ENCODE measurements around the gene CEP135. TPM values are rescaled to one million over a fixed set of nuclear protein-coding genes. Genes with fewer than 3 reads are reported as not detected.

CEP135 gene
- polyA plus RNA-seq, 1 of the 3 experiments (the other 2 are of a cell fraction), result 1.6 TPM

GRCh38 chr4:56062526-56063145, 113.9 kb downstream of the CEP135 start:
- ChIA-PET POLR2A (no interaction called here), CTCF (interaction anchor here (1.0 to 1.2 kb wide), 2 partner anchors 12 to 92 kb away, joined by 3 to 4 read pairs; no protein-coding TSS in a partner anchor)
- WGBS (ENCODE audit: low lambda C conversion rate), result 81% methylated on average over 4 of the region's 4 CpGs
- Histone ChIP-seq H4K20me1 (ENCODE audit: insufficient read depth) (no peaks in the 10 kb centered on the region), H3K9ac (no peak overlapping the region), H3K79me2 (ENCODE audit: insufficient read depth) (no peaks in the 10 kb centered on the region), H3K4me3 (ENCODE audit: low read depth in 2 of 2, low read length in 1 of 2) (no peak overlapping the region), H3K27ac (ENCODE audit: low read depth in 2 of 2, low read length in 1 of 2) (peak overlapping the region in 1 of 2 experiments; percentile 12; a peak in 1 of 4 replicates), H3K36me3 (replicated peaks in 1 of 2; ENCODE audit: control insufficient read depth in 1 of 2, insufficient read depth in 2 of 2, low read length in 1 of 2) (no peaks in the 10 kb centered on the region), H3K4me1 (ENCODE audit: control insufficient read depth in 1 of 2, insufficient read depth in 2 of 2, low read depth in 1 of 2, low read length in 1 of 2) (peaks cover 0 to 2% of the 10 kb centered on the region in 2 experiments; a peak in 1 of 4 replicates), H3F3A (replicated peaks; ENCODE audit: insufficient read depth) (no peaks in the 10 kb centered on the region), H2AFZ (ENCODE audit: low read depth) (no peak overlapping the region), H3K4me2 (no peak overlapping the region), H3K9me3 (no peaks in the 10 kb centered on the region), H3K9me2 (no peaks in the 10 kb centered on the region), H3K27me3 (ENCODE audit: insufficient read depth) (no peaks in the 10 kb centered on the region)
- DNase-seq, result peak; percentile 31
- TF ChIP-seq, protein P1, sequence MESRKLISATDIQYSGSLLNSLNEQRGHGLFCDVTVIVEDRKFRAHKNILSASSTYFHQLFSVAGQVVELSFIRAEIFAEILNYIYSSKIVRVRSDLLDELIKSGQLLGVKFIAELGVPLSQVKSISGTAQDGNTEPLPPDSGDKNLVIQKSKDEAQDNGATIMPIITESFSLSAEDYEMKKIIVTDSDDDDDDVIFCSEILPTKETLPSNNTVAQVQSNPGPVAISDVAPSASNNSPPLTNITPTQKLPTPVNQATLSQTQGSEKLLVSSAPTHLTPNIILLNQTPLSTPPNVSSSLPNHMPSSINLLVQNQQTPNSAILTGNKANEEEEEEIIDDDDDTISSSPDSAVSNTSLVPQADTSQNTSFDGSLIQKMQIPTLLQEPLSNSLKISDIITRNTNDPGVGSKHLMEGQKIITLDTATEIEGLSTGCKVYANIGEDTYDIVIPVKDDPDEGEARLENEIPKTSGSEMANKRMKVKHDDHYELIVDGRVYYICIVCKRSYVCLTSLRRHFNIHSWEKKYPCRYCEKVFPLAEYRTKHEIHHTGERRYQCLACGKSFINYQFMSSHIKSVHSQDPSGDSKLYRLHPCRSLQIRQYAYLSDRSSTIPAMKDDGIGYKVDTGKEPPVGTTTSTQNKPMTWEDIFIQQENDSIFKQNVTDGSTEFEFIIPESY (IDR thresholded peaks at IDR 0.05; ENCODE audit: borderline replicate concordance, low read depth), result no peak
- TF ChIP-seq YY1 (IDR thresholded peaks at IDR 0.05; ENCODE audit: low read depth) (no peak), ELF1 (IDR thresholded peaks at IDR 0.05) (no peak), FOSL2 (IDR thresholded peaks at IDR 0.05; ENCODE audit: borderline replicate concordance, low read depth) (no peak), RAD21 (IDR thresholded peaks at IDR 0.05; ENCODE audit: low read length) (no peak), USF2 (IDR thresholded peaks at IDR 0.05; ENCODE audit: borderline replicate concordance, low read depth, low read length) (no peak), TCF12 (IDR thresholded peaks at IDR 0.05) (no peak), CHD2 (IDR thresholded peaks at IDR 0.05; ENCODE audit: low read length, partially characterized antibody) (no peak), MAX (IDR thresholded peaks at IDR 0.05; ENCODE audit: low read depth) (no peak), EP300 (IDR thresholded peaks at IDR 0.05; ENCODE audit: borderline replicate concordance in 1 of 2, low read depth in 1 of 2, low read length in 1 of 2) (no peak), POLR2AphosphoS5 (IDR thresholded peaks at IDR 0.05; ENCODE audit: low read depth, low read length) (no peak), GABPA (IDR thresholded peaks at IDR 0.05; ENCODE audit: low read depth) (no peak), FOXJ3 (CRISPR knock-in tag; IDR thresholded peaks at IDR 0.05) (no peak), JUND (IDR thresholded peaks at IDR 0.05) (no peak), TAF1 (IDR thresholded peaks at IDR 0.05; ENCODE audit: borderline replicate concordance, low read depth, low read length) (no peak), NFIC (IDR thresholded peaks at IDR 0.05; ENCODE audit: borderline replicate concordance) (no peak), RXRA (IDR thresholded peaks at IDR 0.05; ENCODE audit: borderline replicate concordance, low read depth) (no peak)
- TF ChIP-seq, protein P2, sequence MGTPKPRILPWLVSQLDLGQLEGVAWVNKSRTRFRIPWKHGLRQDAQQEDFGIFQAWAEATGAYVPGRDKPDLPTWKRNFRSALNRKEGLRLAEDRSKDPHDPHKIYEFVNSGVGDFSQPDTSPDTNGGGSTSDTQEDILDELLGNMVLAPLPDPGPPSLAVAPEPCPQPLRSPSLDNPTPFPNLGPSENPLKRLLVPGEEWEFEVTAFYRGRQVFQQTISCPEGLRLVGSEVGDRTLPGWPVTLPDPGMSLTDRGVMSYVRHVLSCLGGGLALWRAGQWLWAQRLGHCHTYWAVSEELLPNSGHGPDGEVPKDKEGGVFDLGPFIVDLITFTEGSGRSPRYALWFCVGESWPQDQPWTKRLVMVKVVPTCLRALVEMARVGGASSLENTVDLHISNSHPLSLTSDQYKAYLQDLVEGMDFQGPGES (IDR thresholded peaks at IDR 0.05; ENCODE audit: low read depth, low read length), result no peak

Data from SK-N-SH (cell line).